Measurements from ENCODE around the gene RPAP2.

GRCh38 chr1:92276082-92276481, 22.8 kb upstream of the RPAP2 start:
- TF ChIP-seq, protein P1, sequence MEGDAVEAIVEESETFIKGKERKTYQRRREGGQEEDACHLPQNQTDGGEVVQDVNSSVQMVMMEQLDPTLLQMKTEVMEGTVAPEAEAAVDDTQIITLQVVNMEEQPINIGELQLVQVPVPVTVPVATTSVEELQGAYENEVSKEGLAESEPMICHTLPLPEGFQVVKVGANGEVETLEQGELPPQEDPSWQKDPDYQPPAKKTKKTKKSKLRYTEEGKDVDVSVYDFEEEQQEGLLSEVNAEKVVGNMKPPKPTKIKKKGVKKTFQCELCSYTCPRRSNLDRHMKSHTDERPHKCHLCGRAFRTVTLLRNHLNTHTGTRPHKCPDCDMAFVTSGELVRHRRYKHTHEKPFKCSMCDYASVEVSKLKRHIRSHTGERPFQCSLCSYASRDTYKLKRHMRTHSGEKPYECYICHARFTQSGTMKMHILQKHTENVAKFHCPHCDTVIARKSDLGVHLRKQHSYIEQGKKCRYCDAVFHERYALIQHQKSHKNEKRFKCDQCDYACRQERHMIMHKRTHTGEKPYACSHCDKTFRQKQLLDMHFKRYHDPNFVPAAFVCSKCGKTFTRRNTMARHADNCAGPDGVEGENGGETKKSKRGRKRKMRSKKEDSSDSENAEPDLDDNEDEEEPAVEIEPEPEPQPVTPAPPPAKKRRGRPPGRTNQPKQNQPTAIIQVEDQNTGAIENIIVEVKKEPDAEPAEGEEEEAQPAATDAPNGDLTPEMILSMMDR (conservative IDR thresholded peaks at IDR 0.05 in 1 of 2, IDR thresholded peaks at IDR 0.05 in 1 of 2; ENCODE audit: low read depth in 1 of 2, low read length in 2 of 2), result no peak
- no peak for TF ChIP-seq EZH2 (IDR thresholded peaks at IDR 0.05; ENCODE audit: low read length, missing control alignments)
